GM12878 (cell line): ENCODE data around the gene STX4. TPM values are rescaled to one million over a fixed set of nuclear protein-coding genes. Genes with fewer than 3 reads are reported as not detected.

Source experiments
- ATAC-seq: fragments of 200-7000 bp; cut with Tn5 transposase; 3 replicates; pipeline ENCODE4 v1.9.1; 2020; ENCODE audit warnings: mild to moderate bottlenecking, moderate library complexity
- BruUV-seq: library from RNA; stranded (reverse); fragments of 400-500 nt; replicated peaks from 2 replicates; lab custom pipeline; 2021; lab: Mats Ljungman, UMichigan
- CTCF ChIA-PET: fragments of 300-600 bp; sonication (Branson Sonifier 250); formaldehyde crosslinking; extraction: SDS; loops from one replicate; lab custom pipeline; 2021; ENCODE audit warnings: inconsistent platforms; lab: Yijun Ruan, JAX
- POLR2A ChIA-PET: fragments of 350-600 bp; formaldehyde crosslinking; extraction: SDS; loops from one replicate; lab custom pipeline; 2021; ENCODE audit warnings: inconsistent platforms; lab: Charles Lee
- RAD21 ChIA-PET: fragments of 300-600 bp; sonication (Branson Sonifier 250); formaldehyde crosslinking; loops from one replicate; lab custom pipeline; 2023; ENCODE audit warnings: antibody characterized with exemption; ENCODE audit not compliant: unreplicated experiment; lab: Charles Lee
- SMC1A ChIA-PET: fragments of 300-600 bp; sonication (Branson Sonifier 250); formaldehyde crosslinking; loops from one replicate; lab custom pipeline; 2023; ENCODE audit not compliant: unreplicated experiment, uncharacterized antibody; lab: Charles Lee
- DNase-seq: peaks from one replicate; pipeline ENCODE4 v3.0.0-alpha.2; 2011; ENCODE audit warnings: low read depth, low spot score
- FAIRE-seq: peaks from 3 replicates; lab custom pipeline; 2011; peaks lifted over from hg19 to GRCh38; lab: Jason Lieb, UNC
- H2AFZ ChIP-seq: 2 replicates; pipeline ENCODE4 v1.6.0; 2011; ENCODE audit warnings: low read depth, low read length, control low read depth; ENCODE audit not compliant: control insufficient read depth
- H3K27ac ChIP-seq: 2 replicates; pipeline ENCODE4 v1.5.1; 2011; ENCODE audit warnings: control low read depth; ENCODE audit not compliant: control insufficient read depth, insufficient read depth
- H3K27me3 ChIP-seq, 2 experiments: replicated peaks in 1 of 2; 2 replicates each; pipeline versions ENCODE4 v1.6.0 to v1.6.1; 2011; ENCODE audit warnings: low read length in 1 of 2; ENCODE audit not compliant: control insufficient read depth in 2 of 2, insufficient read depth in 2 of 2
- H3K36me3 ChIP-seq, 2 experiments: 2 replicates each; pipeline ENCODE4 v1.5.1; 2011; ENCODE audit warnings: low read length in 1 of 2; ENCODE audit not compliant: control insufficient read depth in 2 of 2, insufficient read depth in 2 of 2
- H3K4me1 ChIP-seq: 2 replicates; pipeline ENCODE4 v1.6.1; 2011; ENCODE audit warnings: mild to moderate bottlenecking, low read length, moderate library complexity, mixed read lengths; ENCODE audit not compliant: control insufficient read depth, insufficient read depth
- H3K4me2 ChIP-seq: 2 replicates; pipeline ENCODE4 v1.6.0; 2011; ENCODE audit warnings: control low read depth; ENCODE audit not compliant: control insufficient read depth, insufficient read depth
- H3K4me3 ChIP-seq: fragments of 200-600 bp; sonication (generic); 2 replicates; pipeline ENCODE4 v1.5.1; 2016
- H3K79me2 ChIP-seq: 2 replicates; pipeline ENCODE4 v1.6.0; 2011; ENCODE audit warnings: low read length; ENCODE audit not compliant: control insufficient read depth, insufficient read depth
- H3K9ac ChIP-seq: 2 replicates; pipeline ENCODE4 v1.8.0; 2011; ENCODE audit warnings: low read length, control low read depth, mixed read lengths; ENCODE audit not compliant: control insufficient read depth, insufficient read depth
- H3K9me3 ChIP-seq: replicated peaks from 3 replicates; pipeline ENCODE4 v1.5.1; 2011; ENCODE audit warnings: mild to moderate bottlenecking, low read length; ENCODE audit not compliant: control insufficient read depth, insufficient read depth
- H4K20me1 ChIP-seq: 2 replicates; pipeline ENCODE4 v1.6.0; 2011; ENCODE audit not compliant: control insufficient read depth, insufficient read depth
- CBX3 ChIP-seq: fragments of 200-600 bp; sonication (generic); IDR thresholded peaks from 2 replicates; pipeline ENCODE4 v1.6.1; 2016; ENCODE audit warnings: low read depth, borderline replicate concordance
- FOS ChIP-seq: IDR thresholded peaks from 3 replicates; pipeline ENCODE4 v1.6.1; 2011; ENCODE audit warnings: borderline replicate concordance; ENCODE audit not compliant: insufficient read length; ENCODE audit errors: extremely low read depth
- PAX8 ChIP-seq: fragments of 450-650 bp; IDR thresholded peaks from 2 replicates; pipeline ENCODE4 v1.6.1; 2017; ENCODE audit warnings: mild to moderate bottlenecking, moderate library complexity
- PML ChIP-seq: IDR thresholded peaks from 2 replicates; pipeline ENCODE4 v1.6.1; 2012; ENCODE audit warnings: low read length, inconsistent platforms
- POLR2AphosphoS2 ChIP-seq: IDR thresholded peaks from 2 replicates; pipeline ENCODE4 v1.6.1; 2011; ENCODE audit warnings: low read depth, mild to moderate bottlenecking, low read length, improper control_type of control experiment, moderate library complexity
- RFX5 ChIP-seq: IDR thresholded peaks from 2 replicates; pipeline ENCODE4 v1.6.1; 2011; ENCODE audit warnings: low read depth, low read length, improper control_type of control experiment
- SIX5 ChIP-seq: IDR thresholded peaks from 2 replicates; pipeline ENCODE4 v1.6.1; 2011; ENCODE audit warnings: mild to moderate bottlenecking, low read depth, low read length, moderate library complexity; ENCODE audit not compliant: severe bottlenecking
- SREBF2 ChIP-seq: IDR thresholded peaks from 2 replicates; pipeline ENCODE4 v1.6.1; 2012; ENCODE audit warnings: mild to moderate bottlenecking, low read length
- WGBS: methylation state at CpG from one replicate; pipeline ENCODE4 v1.1.6; 2016; ENCODE audit warnings: low lambda C conversion rate; ENCODE audit not compliant: insufficient replicate concordance, insufficient coverage; ENCODE audit errors: missing lambda C conversion rate; 5-methylcytosine and 5-hydroxymethylcytosine counted together
- in situ Hi-C: fragments of 300-500 bp; cut with MboI; formaldehyde crosslinking; loops from 9 replicates; pipeline ENCODE4 v1.14.3; 2018; ENCODE audit warnings: mixed read lengths
- intact Hi-C: fragments of 100-400 bp; cut with micrococcal nuclease; formaldehyde crosslinking; loops from one replicate; pipeline ENCODE4 v1.14.2; 2022; ENCODE audit not compliant: unreplicated experiment
- polyA plus RNA-seq, 11 experiments: library from polyadenylated mRNA; depleted of rRNA in 4 of 11; unstranded in 6 of 11; stranded (reverse) in 5 of 11; fragments of >200 nt; fragmentation: Nextera tagmentation in 4 of 11; fragmentation: Illumina TruSeq in 1 of 11; extraction: Ambion mirVana in 4 of 11; extraction: Trizol in 1 of 11; gene quantifications; 1 replicate in 1 of 11; 2 replicates in 10 of 11; pipeline versions ENCODE4 v1.2.1 to v1.2.3, GENCODE V29; 2011 to 2016; ENCODE audit warnings: inconsistent platforms in 2 of 11, missing spikeins in 2 of 11, low read depth in 1 of 11
- total RNA-seq, 4 experiments: library from RNA; depleted of rRNA in 3 of 4; stranded (reverse); fragments of >200 nt in 3 of 4; fragmentation: Illumina TruSeq in 1 of 4; extraction: Trizol in 1 of 4; gene quantifications; 2 replicates each; pipeline versions ENCODE4 v1.2.1 to v1.2.3, GENCODE V29; 2013 to 2021
- TF ChIP-seq, protein P1 (sequence below): IDR thresholded peaks from 2 replicates; pipeline ENCODE4 v1.6.1; 2012; ENCODE audit warnings: mild to moderate bottlenecking, low read depth, low read length
- TF ChIP-seq, protein P2 (sequence below): fragments of 450-650 bp; IDR thresholded peaks from 2 replicates; pipeline ENCODE4 v1.6.1; 2017; ENCODE audit warnings: antibody characterized with exemption, mild to moderate bottlenecking, moderate library complexity

The STX4 gene
- total and polyA plus RNA-seq, 10 of the 15 experiments (the other 5 are each of a cell fraction or from before 2014, with no cell fraction given): 3.3 to 37.6 (median 22.6) TPM

DNA sequence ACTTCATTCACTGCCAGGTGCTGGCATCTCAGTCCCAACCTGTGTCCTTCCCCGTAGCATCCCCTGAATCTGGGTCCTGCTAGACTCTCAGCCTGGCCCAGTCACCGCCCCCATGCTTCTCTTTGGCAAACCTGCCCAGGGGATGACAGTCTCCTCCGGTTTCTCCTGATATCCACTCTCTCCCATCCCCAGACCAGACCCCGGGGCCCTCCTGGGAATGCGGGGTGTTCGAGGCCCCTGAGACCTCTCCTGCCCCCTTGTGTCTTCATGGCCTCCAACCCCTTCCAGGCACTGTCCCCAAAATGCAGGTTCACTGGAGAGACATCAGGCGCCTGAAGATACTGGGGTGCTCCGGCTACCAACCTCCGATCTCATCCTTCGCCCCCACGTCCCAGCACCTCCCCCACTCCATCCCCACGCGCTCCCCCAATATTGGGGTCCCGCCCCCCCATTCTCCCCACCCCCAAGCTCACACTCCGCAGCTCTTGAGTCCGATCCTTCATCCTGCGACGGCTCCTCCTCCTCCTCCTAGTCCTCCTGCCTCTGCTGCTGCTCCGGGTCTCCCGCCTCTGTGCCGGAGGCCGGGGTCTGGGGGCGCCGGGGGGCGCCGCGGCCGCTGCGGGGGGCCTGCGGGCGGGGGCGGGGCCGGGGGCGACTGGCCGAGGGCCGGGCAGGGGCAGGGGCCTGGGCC lies 23.3 kb upstream of the STX4 start:
- POLR2A ChIA-PET: interaction anchor here (1.1 kb wide), 1 partner anchor 13 kb away, joined by 4 read pairs; no protein-coding TSS in a partner anchor
- in situ Hi-C loops: no loop called here

More for the DNA sequence above, 23.3 kb upstream of the STX4 start:
- FAIRE-seq (no peak), DNase-seq (no peak), ATAC-seq (peak; percentile 15; the same call in 1 of the 3 replicates)
- H3K4me2 ChIP-seq: no peak overlapping the region
- H2AFZ ChIP-seq: no peak overlapping the region
- no peaks in the 10 kb centered on the region for H3K4me1 ChIP-seq
- no peak for TF ChIP-seq CBX3
- TF ChIP-seq, protein P1, sequence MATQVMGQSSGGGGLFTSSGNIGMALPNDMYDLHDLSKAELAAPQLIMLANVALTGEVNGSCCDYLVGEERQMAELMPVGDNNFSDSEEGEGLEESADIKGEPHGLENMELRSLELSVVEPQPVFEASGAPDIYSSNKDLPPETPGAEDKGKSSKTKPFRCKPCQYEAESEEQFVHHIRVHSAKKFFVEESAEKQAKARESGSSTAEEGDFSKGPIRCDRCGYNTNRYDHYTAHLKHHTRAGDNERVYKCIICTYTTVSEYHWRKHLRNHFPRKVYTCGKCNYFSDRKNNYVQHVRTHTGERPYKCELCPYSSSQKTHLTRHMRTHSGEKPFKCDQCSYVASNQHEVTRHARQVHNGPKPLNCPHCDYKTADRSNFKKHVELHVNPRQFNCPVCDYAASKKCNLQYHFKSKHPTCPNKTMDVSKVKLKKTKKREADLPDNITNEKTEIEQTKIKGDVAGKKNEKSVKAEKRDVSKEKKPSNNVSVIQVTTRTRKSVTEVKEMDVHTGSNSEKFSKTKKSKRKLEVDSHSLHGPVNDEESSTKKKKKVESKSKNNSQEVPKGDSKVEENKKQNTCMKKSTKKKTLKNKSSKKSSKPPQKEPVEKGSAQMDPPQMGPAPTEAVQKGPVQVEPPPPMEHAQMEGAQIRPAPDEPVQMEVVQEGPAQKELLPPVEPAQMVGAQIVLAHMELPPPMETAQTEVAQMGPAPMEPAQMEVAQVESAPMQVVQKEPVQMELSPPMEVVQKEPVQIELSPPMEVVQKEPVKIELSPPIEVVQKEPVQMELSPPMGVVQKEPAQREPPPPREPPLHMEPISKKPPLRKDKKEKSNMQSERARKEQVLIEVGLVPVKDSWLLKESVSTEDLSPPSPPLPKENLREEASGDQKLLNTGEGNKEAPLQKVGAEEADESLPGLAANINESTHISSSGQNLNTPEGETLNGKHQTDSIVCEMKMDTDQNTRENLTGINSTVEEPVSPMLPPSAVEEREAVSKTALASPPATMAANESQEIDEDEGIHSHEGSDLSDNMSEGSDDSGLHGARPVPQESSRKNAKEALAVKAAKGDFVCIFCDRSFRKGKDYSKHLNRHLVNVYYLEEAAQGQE: no peak
- no peak for TF ChIP-seq SREBF2
- TF ChIP-seq, protein P2, sequence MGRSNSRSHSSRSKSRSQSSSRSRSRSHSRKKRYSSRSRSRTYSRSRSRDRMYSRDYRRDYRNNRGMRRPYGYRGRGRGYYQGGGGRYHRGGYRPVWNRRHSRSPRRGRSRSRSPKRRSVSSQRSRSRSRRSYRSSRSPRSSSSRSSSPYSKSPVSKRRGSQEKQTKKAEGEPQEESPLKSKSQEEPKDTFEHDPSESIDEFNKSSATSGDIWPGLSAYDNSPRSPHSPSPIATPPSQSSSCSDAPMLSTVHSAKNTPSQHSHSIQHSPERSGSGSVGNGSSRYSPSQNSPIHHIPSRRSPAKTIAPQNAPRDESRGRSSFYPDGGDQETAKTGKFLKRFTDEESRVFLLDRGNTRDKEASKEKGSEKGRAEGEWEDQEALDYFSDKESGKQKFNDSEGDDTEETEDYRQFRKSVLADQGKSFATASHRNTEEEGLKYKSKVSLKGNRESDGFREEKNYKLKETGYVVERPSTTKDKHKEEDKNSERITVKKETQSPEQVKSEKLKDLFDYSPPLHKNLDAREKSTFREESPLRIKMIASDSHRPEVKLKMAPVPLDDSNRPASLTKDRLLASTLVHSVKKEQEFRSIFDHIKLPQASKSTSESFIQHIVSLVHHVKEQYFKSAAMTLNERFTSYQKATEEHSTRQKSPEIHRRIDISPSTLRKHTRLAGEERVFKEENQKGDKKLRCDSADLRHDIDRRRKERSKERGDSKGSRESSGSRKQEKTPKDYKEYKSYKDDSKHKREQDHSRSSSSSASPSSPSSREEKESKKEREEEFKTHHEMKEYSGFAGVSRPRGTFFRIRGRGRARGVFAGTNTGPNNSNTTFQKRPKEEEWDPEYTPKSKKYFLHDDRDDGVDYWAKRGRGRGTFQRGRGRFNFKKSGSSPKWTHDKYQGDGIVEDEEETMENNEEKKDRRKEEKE: no peak
- TF ChIP-seq RFX5: no peak
- TF ChIP-seq POLR2AphosphoS2: no peak
- TF ChIP-seq PAX8: no peak
- no peak for TF ChIP-seq SIX5
- no peak for TF ChIP-seq PML
- TF ChIP-seq FOS: no peak
- 12% methylated on average over 22 of the region's 36 CpGs for WGBS
- no peaks in the 10 kb centered on the region for H3K36me3 ChIP-seq
- H3K9ac ChIP-seq: no peak overlapping the region
- no peaks in the 10 kb centered on the region for H3K79me2 ChIP-seq
- RAD21 ChIA-PET: no interaction called here
- CTCF ChIA-PET: interaction anchor here (2.0 kb wide), 1 partner anchor 83 kb away, joined by 5 read pairs; no protein-coding TSS in a partner anchor
- no peaks in the 10 kb centered on the region for H3K9me3 ChIP-seq
- BruUV-seq: no TSS peak
- peaks cover 3 to 10% of the 10 kb centered on the region in 2 experiments for H3K27me3 ChIP-seq
- intact Hi-C loops: no loop called here
- no peaks in the 10 kb centered on the region for H4K20me1 ChIP-seq
- H3K4me3 ChIP-seq: no peak overlapping the region
- H3K27ac ChIP-seq: no peak overlapping the region
- SMC1A ChIA-PET: no interaction called here
